A549 (cell line): ENCODE measurements around the gene STX12. TPM values are rescaled to one million over a fixed set of nuclear protein-coding genes. Genes with fewer than 3 reads are reported as not detected.

Source experiments
- ATAC-seq, 2 experiments: fragments of 200-7000 bp in 1 of 2; fragments of >200 bp in 1 of 2; cut with Nextera tagmentation in 1 of 2; cut with Tn5 transposase in 1 of 2; 3 replicates each; pipeline versions ENCODE4 v1.8.0 to v1.9.1; 2018 to 2020; ENCODE audit warnings: mild to moderate bottlenecking in 1 of 2, moderate library complexity in 1 of 2
- CTCF ChIA-PET: fragments of 300-600 bp; sonication (Branson Sonifier 250); formaldehyde crosslinking; extraction: SDS; loops from one replicate; lab custom pipeline; 2021; ENCODE audit warnings: antibody characterized with exemption, inconsistent platforms; lab: Yijun Ruan, JAX
- POLR2A ChIA-PET: fragments of 350-600 bp; formaldehyde crosslinking; extraction: SDS; loops from one replicate; lab custom pipeline; 2021; ENCODE audit warnings: antibody characterized with exemption, inconsistent platforms; lab: Yijun Ruan, JAX
- DNase-seq, 2 experiments: peaks; one replicate each; pipeline versions ENCODE4 v3.0.0 to v3.0.0-alpha.2; 2011 to 2016; ENCODE audit warnings: low read depth in 1 of 2, low spot score in 1 of 2
- FAIRE-seq: peaks from 2 replicates; lab custom pipeline; 2011; peaks lifted over from hg19 to GRCh38; lab: Jason Lieb, UNC
- H3K27ac ChIP-seq, 2 experiments: fragments of >200 bp; sonication (Bioruptor Twin); formaldehyde crosslinking; 3 replicates each; pipeline ENCODE4 v1.5.1; 2016 to 2017
- H3K4me1 ChIP-seq: fragments of >200 bp; sonication (Bioruptor Twin); formaldehyde crosslinking; 3 replicates; pipeline ENCODE4 v1.6.1; 2016
- H3K4me2 ChIP-seq: fragments of >200 bp; sonication (Bioruptor Twin); formaldehyde crosslinking; 3 replicates; pipeline ENCODE4 v1.6.1; 2016
- H3K4me3 ChIP-seq: fragments of >200 bp; sonication (Bioruptor Twin); formaldehyde crosslinking; 3 replicates; pipeline ENCODE4 v1.5.1; 2016
- H3K9me3 ChIP-seq: fragments of >200 bp; sonication (Bioruptor Twin); formaldehyde crosslinking; 3 replicates; pipeline ENCODE4 v1.6.1; 2016
- ATOH8 ChIP-seq: fragments of 250-450 bp; sonication (Bioruptor Pico); IDR thresholded peaks from 2 replicates; pipeline ENCODE4 v1.5.0; 2020; ENCODE audit warnings: low read depth, mild to moderate bottlenecking, moderate library complexity
- CHD4 ChIP-seq: fragments of 200-600 bp; sonication (generic); IDR thresholded peaks from 2 replicates; pipeline ENCODE4 v1.6.1; 2016; ENCODE audit warnings: antibody characterized with exemption, mild to moderate bottlenecking, borderline replicate concordance
- E2F6 ChIP-seq: IDR thresholded peaks from 2 replicates; pipeline ENCODE4 v1.6.1; 2012; ENCODE audit warnings: low read depth, borderline replicate concordance
- ESRRA ChIP-seq: fragments of 150-350 bp; IDR thresholded peaks from 2 replicates; pipeline ENCODE4 v1.6.1; 2014; ENCODE audit warnings: mild to moderate bottlenecking, low read length, borderline replicate concordance
- FOSB ChIP-seq: fragments of 250-450 bp; sonication (Bioruptor Pico); IDR thresholded peaks from 2 replicates; pipeline ENCODE4 v1.5.0; 2020; ENCODE audit warnings: mild to moderate bottlenecking, moderate library complexity
- FOXS1 ChIP-seq: fragments of 250-450 bp; sonication (Bioruptor Pico); IDR thresholded peaks from 2 replicates; pipeline ENCODE4 v1.5.0; 2020; ENCODE audit warnings: mild to moderate bottlenecking, moderate library complexity
- HEYL ChIP-seq: fragments of 250-450 bp; sonication (Bioruptor Pico); IDR thresholded peaks from 2 replicates; pipeline ENCODE4 v1.8.0; 2021; ENCODE audit warnings: mild to moderate bottlenecking, moderate library complexity
- HOXB13 ChIP-seq: fragments of 250-450 bp; sonication (Bioruptor Pico); IDR thresholded peaks from 2 replicates; pipeline ENCODE4 v1.5.0; 2020; ENCODE audit warnings: low read depth, mild to moderate bottlenecking, moderate library complexity
- HOXB5 ChIP-seq: fragments of 250-450 bp; sonication (Bioruptor Pico); IDR thresholded peaks from 2 replicates; pipeline ENCODE4 v1.5.0; 2020; ENCODE audit warnings: mild to moderate bottlenecking, moderate library complexity
- JUNB ChIP-seq: fragments of >200 bp; sonication (Bioruptor Twin); formaldehyde crosslinking; IDR thresholded peaks from 2 replicates; pipeline ENCODE4 v1.6.1; 2016
- KDM1A ChIP-seq: fragments of 200-600 bp; sonication (generic); IDR thresholded peaks from 2 replicates; pipeline ENCODE4 v1.6.1; 2016; ENCODE audit warnings: low read depth, mild to moderate bottlenecking
- MAFK ChIP-seq: fragments of 450-650 bp; IDR thresholded peaks from 2 replicates; pipeline ENCODE4 v1.6.1; 2014; ENCODE audit not compliant: partially characterized antibody
- MAX ChIP-seq: IDR thresholded peaks from 2 replicates; pipeline ENCODE4 v1.6.1; 2012
- NFE2L2 ChIP-seq: fragments of 150-350 bp; conservative IDR thresholded peaks from 2 replicates; pipeline ENCODE4 v1.6.1; 2014; ENCODE audit warnings: low read length
- NPAS2 ChIP-seq: fragments of 250-450 bp; sonication (Bioruptor Pico); IDR thresholded peaks from 2 replicates; pipeline ENCODE4 v1.8.0; 2022; ENCODE audit warnings: mild to moderate bottlenecking, moderate library complexity, borderline replicate concordance
- PHF8 ChIP-seq: fragments of 200-600 bp; sonication (generic); IDR thresholded peaks from 2 replicates; pipeline ENCODE4 v1.6.1; 2016; ENCODE audit warnings: low read depth, mild to moderate bottlenecking, antibody characterized with exemption, moderate library complexity, borderline replicate concordance
- POLR2AphosphoS2 ChIP-seq: conservative IDR thresholded peaks from 2 replicates; pipeline ENCODE4 v1.6.1; 2012; ENCODE audit warnings: low read length, improper control_type of control experiment, inconsistent platforms
- RAD21 ChIP-seq, 2 experiments: fragments of >200 bp in 1 of 2; sonication (Bioruptor Twin) in 1 of 2; formaldehyde crosslinking in 1 of 2; IDR thresholded peaks in 1 of 2; conservative IDR thresholded peaks in 1 of 2; 2 replicates in 1 of 2; 3 replicates in 1 of 2; pipeline ENCODE4 v1.6.1; 2012 to 2018; ENCODE audit warnings: inconsistent platforms in 1 of 2
- RARB ChIP-seq: fragments of 250-450 bp; sonication (Bioruptor Pico); IDR thresholded peaks from 2 replicates; pipeline ENCODE4 v1.8.0; 2021; ENCODE audit warnings: mild to moderate bottlenecking, moderate library complexity
- SMC3 ChIP-seq: fragments of >200 bp; sonication (Bioruptor Twin); formaldehyde crosslinking; IDR thresholded peaks from 3 replicates; pipeline ENCODE4 v1.6.1; 2018; ENCODE audit warnings: inconsistent platforms
- TP53 ChIP-seq: fragments of 250-450 bp; sonication (Bioruptor Pico); IDR thresholded peaks from 2 replicates; pipeline ENCODE4 v1.5.0; 2021; ENCODE audit warnings: mild to moderate bottlenecking, moderate library complexity
- ZFP36 ChIP-seq: fragments of 450-650 bp; IDR thresholded peaks from 2 replicates; pipeline ENCODE4 v1.6.1; 2014; ENCODE audit warnings: borderline replicate concordance; ENCODE audit not compliant: partially characterized antibody
- ZNF302 ChIP-seq: fragments of 250-450 bp; sonication (Bioruptor Pico); IDR thresholded peaks from 2 replicates; pipeline ENCODE4 v1.9.0; 2021; ENCODE audit warnings: inconsistent platforms, mild to moderate bottlenecking, moderate library complexity
- WGBS: methylation state at CpG from one replicate; pipeline ENCODE4 v1.1.6; 2017; ENCODE audit errors: missing lambda C conversion rate; 5-methylcytosine and 5-hydroxymethylcytosine counted together
- polyA plus RNA-seq, 4 experiments: library from polyadenylated mRNA; depleted of rRNA in 3 of 4; stranded (reverse); fragments of >200 nt; fragmentation: RNase III in 1 of 4; extraction: RNeasy Plus Mini Kit Qiagen cat#74134 plus additional on column Dnase treatment in 1 of 4; gene quantifications; 2 replicates in 3 of 4; 3 replicates in 1 of 4; pipeline ENCODE4 v1.2.3, GENCODE V29; 2011 to 2017
- TF ChIP-seq, protein P1 (sequence below): fragments of >200 bp; sonication (Bioruptor Twin); formaldehyde crosslinking; IDR thresholded peaks from 2 replicates; pipeline ENCODE4 v1.6.1; 2016
- TF ChIP-seq, protein P2 (sequence below): fragments of 250-450 bp; sonication (Bioruptor Pico); IDR thresholded peaks from 2 replicates; pipeline ENCODE4 v1.5.0; 2021; ENCODE audit warnings: mild to moderate bottlenecking, moderate library complexity, borderline replicate concordance

STX12 gene
- polyA plus RNA-seq, 2 of the 4 experiments (the other 2 are of a cell fraction), result 11.9 to 14.6 TPM

- H3K27ac ChIP-seq, result no peak overlapping the region
- 83% methylated on average over 10 of the region's 10 CpGs for WGBS
Measured at GRCh38 chr1:27861436-27861835, 88.4 kb downstream of the STX12 start.

DNA sequence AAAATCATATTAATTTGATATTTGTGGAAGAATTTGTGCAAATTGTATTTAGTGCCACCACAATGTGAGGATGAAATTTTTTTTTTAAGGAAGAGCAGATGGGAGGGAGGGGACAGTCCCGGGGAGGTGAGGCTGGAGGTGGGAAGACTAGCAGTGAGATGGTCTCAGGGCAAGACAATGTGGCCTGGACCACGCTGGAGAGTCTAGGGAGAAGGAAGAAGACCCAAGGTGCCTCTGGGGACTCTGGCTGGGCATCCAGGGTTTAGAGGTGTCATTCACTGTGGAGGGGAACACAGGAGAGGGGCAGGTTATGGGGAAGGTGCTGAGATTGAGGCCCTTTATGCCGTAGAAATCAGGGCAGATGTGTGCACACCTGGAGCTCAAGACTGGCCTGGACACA, 89.0 kb downstream of the STX12 start:
- no peak overlapping the region for H3K27ac ChIP-seq
- H3K9me3 ChIP-seq, result no peaks in the 10 kb centered on the region
- CTCF ChIA-PET, result interaction anchor here (0.6 kb wide), 1 partner anchor 109 kb away, joined by 3 read pairs; no protein-coding TSS in a partner anchor
- ATAC-seq (no peak), DNase-seq (no peak)
- TF ChIP-seq PHF8 (no peak), ZNF302 (CRISPR knock-in tag) (no peak), POLR2AphosphoS2 (no peak), NPAS2 (CRISPR knock-in tag) (no peak), FOXS1 (CRISPR knock-in tag) (no peak), HOXB13 (CRISPR knock-in tag) (no peak), HOXB5 (no peak), KDM1A (no peak)
- TF ChIP-seq, all 56 proteins: peak for 0
- FAIRE-seq, result no peak
- Histone ChIP-seq H3K4me2 (no peak overlapping the region), H3K4me1 (0 out of 3 replicates have a peak, but pooled peaks cover 3% of the 10 kb centered on the region), H3K4me3 (no peak overlapping the region)
- POLR2A ChIA-PET, result no interaction called here
- WGBS, result 59% methylated on average over 3 of the region's 3 CpGs

More at GRCh38 chr1:27861436-27861835, 88.4 kb downstream of the STX12 start:
- DNase-seq (no peak), FAIRE-seq (no peak), ATAC-seq (no peak)
- Histone ChIP-seq H3K4me3 (no peak overlapping the region), H3K9me3 (no peaks in the 10 kb centered on the region), H3K4me1 (0 out of 3 replicates have a peak, but pooled peaks cover 3% of the 10 kb centered on the region), H3K4me2 (no peak overlapping the region)
- no peak for TF ChIP-seq RARB (CRISPR knock-in tag)
- TF ChIP-seq RAD21 (conservative IDR thresholded peaks at IDR 0.05 in 1 of 2, IDR thresholded peaks at IDR 0.05 in 1 of 2), result no peak
- no peak for TF ChIP-seq POLR2AphosphoS2
- no peak for TF ChIP-seq CHD4
- TF ChIP-seq ZFP36, result no peak
- no peak for TF ChIP-seq FOSB (CRISPR knock-in tag)
- no peak for TF ChIP-seq SMC3
- no peak for TF ChIP-seq MAFK
- no peak for TF ChIP-seq ESRRA
- no peak for TF ChIP-seq PHF8
- TF ChIP-seq HEYL, result no peak
- TF ChIP-seq JUNB, result no peak
- ChIA-PET POLR2A (no interaction called here), CTCF (interaction anchor here (0.6 kb wide), 1 partner anchor 165 kb away, joined by 3 read pairs; no protein-coding TSS in a partner anchor)

- ATAC-seq (peak; percentile 72 to 81), FAIRE-seq (no peak), DNase-seq (peak in 1 of 2 experiments; percentile 64)
- WGBS, result 82% methylated on average over 9 of the region's 9 CpGs
- no peaks in the 10 kb centered on the region for H3K9me3 ChIP-seq
- no peak overlapping the region for H3K4me2 ChIP-seq
- ChIA-PET CTCF (interaction anchor here (0.6 to 1.4 kb wide), 4 partner anchors 18 to 1360 kb away, joined by 3 to 4 read pairs (median 3); no protein-coding TSS in a partner anchor), POLR2A (no interaction called here)
- 0 out of 3 replicates have a peak, but pooled peaks cover 3% of the 10 kb centered on the region for H3K4me1 ChIP-seq
- no peak overlapping the region for H3K27ac ChIP-seq
- H3K4me3 ChIP-seq, result no peak overlapping the region
- TF ChIP-seq PHF8 (no peak), E2F6 (no peak), NPAS2 (CRISPR knock-in tag) (no peak), CHD4 (no peak), MAX (no peak), ATOH8 (no peak), TP53 (no peak), NFE2L2 (no peak)
- TF ChIP-seq, protein P1, sequence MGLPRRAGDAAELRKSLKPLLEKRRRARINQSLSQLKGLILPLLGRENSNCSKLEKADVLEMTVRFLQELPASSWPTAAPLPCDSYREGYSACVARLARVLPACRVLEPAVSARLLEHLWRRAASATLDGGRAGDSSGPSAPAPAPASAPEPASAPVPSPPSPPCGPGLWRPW, result no peak
- TF ChIP-seq, protein P2, sequence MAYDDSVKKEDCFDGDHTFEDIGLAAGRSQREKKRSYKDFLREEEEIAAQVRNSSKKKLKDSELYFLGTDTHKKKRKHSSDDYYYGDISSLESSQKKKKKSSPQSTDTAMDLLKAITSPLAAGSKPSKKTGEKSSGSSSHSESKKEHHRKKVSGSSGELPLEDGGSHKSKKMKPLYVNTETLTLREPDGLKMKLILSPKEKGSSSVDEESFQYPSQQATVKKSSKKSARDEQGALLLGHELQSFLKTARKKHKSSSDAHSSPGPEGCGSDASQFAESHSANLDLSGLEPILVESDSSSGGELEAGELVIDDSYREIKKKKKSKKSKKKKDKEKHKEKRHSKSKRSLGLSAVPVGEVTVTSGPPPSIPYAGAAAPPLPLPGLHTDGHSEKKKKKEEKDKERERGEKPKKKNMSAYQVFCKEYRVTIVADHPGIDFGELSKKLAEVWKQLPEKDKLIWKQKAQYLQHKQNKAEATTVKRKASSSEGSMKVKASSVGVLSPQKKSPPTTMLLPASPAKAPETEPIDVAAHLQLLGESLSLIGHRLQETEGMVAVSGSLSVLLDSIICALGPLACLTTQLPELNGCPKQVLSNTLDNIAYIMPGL (CRISPR knock-in tag), result no peak
Measured at GRCh38 chr1:27862671-27863537, 89.9 kb downstream of the STX12 start.
